ENCODE measurements around the gene HOTAIR. TPM values are rescaled to one million over a fixed set of nuclear protein-coding genes. Genes with fewer than 3 reads are reported as not detected.
A peak's percentile ranks its signal among the peaks of the same experiment; 100 is the strongest.

HOTAIR gene
- total and polyA plus RNA-seq, 2 donors (not counting 3 experiments of a cell fraction or from before 2014, with no cell fraction given) = not detected

DNA sequence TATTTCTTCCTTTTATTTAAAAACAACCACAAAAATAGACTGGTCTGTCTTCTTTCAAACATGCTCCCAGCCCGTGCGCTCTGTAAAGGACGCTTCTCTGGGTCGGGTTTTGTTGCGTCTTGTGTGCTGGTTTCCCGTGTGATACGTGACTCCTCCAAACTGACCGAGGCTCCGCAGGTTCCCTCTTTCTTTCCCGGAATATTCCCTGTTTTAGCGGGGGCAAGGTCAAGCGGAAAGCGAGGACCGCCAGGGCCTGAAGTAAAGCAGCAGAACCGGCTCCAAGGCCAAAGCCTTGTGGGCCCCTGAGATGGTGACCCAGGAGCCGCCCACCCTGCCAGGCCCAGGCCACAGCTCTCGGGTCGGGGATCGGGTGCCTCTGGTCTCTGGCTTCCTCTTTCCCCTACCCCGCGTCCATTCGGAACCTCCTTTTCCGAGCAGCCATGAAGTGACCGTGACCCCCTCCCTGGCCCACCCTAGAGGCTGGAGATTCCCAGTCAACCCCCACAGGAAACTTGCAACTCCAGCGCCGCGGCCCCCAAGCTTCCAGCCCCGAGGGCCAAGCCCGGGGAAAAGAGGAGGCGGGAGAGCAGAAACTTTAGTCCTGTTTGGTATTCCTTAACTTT, 9.3 kb upstream of the HOTAIR start:
- Histone ChIP-seq H3K4me2 (ENCODE audit: insufficient read depth, low read length) (no peak overlapping the region), H3K9me1 (replicated peaks; ENCODE audit: control insufficient read depth, extremely low read depth, insufficient read depth, low read length) (no peaks in the 10 kb centered on the region), H3K36me3 (ENCODE audit: control insufficient read depth in 2 of 2, extremely low read depth in 1 of 2, insufficient read depth in 2 of 2, low read length in 2 of 2) (no peaks in the 10 kb centered on the region), H3K27me3 (ENCODE audit: control insufficient read depth in 2 of 2, insufficient read depth in 2 of 2, low read length in 2 of 2) (peaks cover 87 to 92% of the 10 kb centered on the region in 2 experiments), H3K4me3 (replicated peaks in 1 of 3; ENCODE audit: insufficient read depth in 1 of 3, low read depth in 1 of 3, low read length in 3 of 3) (no peak overlapping the region), H3K27ac (ENCODE audit: insufficient read depth, low read depth, low read length) (no peak overlapping the region), H4K20me1 (replicated peaks; ENCODE audit: control insufficient read depth, extremely low read depth, insufficient read depth, low read length) (no peaks in the 10 kb centered on the region), H2AFZ (ENCODE audit: low read depth, low read length) (no peak overlapping the region), H3K4me1 (ENCODE audit: control insufficient read depth, extremely low read depth, insufficient read depth, low read length) (no peaks in the 10 kb centered on the region), H3K9me3 (replicated peaks; ENCODE audit: control insufficient read depth, insufficient read depth, low read length) (no peaks in the 10 kb centered on the region), H3K9ac (replicated peaks; ENCODE audit: extremely low read depth, insufficient read depth, low read length) (no peak overlapping the region), H3K79me2 (ENCODE audit: control insufficient read depth, insufficient read depth, low read length) (no peaks in the 10 kb centered on the region)
- DNase-seq (ENCODE audit: low read depth, low spot score) = no peak
- CTCF ChIA-PET = interaction anchor here (1.2 to 3.9 kb wide), 12 partner anchors 10 to 375 kb away, joined by 3 to 44 read pairs (median 8); partner anchors contain the start of gene HOXC5
- POLR2A ChIA-PET = no interaction called here
- FAIRE-seq = no peak
- dilution Hi-C loops (cut with MboI; ENCODE audit: extremely low pct_ligation_motif_present, low sequenced_read_pairs) (no loop called here), intact Hi-C loops (cut with micrococcal nuclease) (no loop called here)
- TF ChIP-seq EZH2 (IDR thresholded peaks at IDR 0.05; ENCODE audit: borderline replicate concordance, low read depth, low read length, severe bottlenecking) = peak; percentile 77
- TF ChIP-seq, protein P1, sequence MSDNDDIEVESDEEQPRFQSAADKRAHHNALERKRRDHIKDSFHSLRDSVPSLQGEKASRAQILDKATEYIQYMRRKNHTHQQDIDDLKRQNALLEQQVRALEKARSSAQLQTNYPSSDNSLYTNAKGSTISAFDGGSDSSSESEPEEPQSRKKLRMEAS (IDR thresholded peaks at IDR 0.05; ENCODE audit: insufficient read depth, insufficient read length) = no peak
- no TSS peak for BruUV-seq (replicated peaks)

DNA sequence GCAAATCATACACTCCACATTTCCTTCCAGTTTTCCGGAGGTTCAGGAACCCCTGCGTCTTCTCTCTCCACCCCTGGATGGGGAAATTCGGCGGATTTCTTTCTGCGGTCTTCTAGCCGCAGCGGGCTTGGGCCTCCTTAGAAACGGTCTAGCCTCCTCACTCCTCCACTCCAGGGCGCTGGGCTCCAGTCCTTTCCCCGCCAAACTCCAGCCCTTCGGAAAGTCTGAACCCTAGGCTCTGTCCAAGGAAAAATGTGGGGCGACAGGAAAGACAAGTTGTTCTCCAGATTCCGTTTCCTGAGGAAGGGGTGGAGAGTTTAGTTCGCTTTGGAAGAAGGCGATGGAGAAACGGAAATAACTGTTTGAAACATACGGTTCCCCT, 8.8 kb upstream of the HOTAIR start:
- H3K9me3 ChIP-seq (replicated peaks; ENCODE audit: control insufficient read depth, insufficient read depth, low read length) = no peaks in the 10 kb centered on the region
- TF ChIP-seq MYC (IDR thresholded peaks at IDR 0.05; ENCODE audit: low read depth, low read length) (no peak), EZH2 (IDR thresholded peaks at IDR 0.05; ENCODE audit: borderline replicate concordance, low read depth, low read length, severe bottlenecking) (peak; percentile 78)
- H4K20me1 ChIP-seq (replicated peaks; ENCODE audit: control insufficient read depth, extremely low read depth, insufficient read depth, low read length) = no peaks in the 10 kb centered on the region
- CTCF ChIA-PET = interaction anchor here (3.2 to 3.9 kb wide), 2 partner anchors 218 to 224 kb away, joined by 34 to 44 read pairs; no protein-coding TSS in a partner anchor
- no peak overlapping the region for H3K4me2 ChIP-seq (ENCODE audit: insufficient read depth, low read length)
- H3K36me3 ChIP-seq (ENCODE audit: control insufficient read depth in 2 of 2, extremely low read depth in 1 of 2, insufficient read depth in 2 of 2, low read length in 2 of 2) = no peaks in the 10 kb centered on the region
- FAIRE-seq = no peak
- no TSS peak for BruUV-seq (replicated peaks)
- no peak overlapping the region for H3K9ac ChIP-seq (replicated peaks; ENCODE audit: extremely low read depth, insufficient read depth, low read length)
- no peaks in the 10 kb centered on the region for H3K9me1 ChIP-seq (replicated peaks; ENCODE audit: control insufficient read depth, extremely low read depth, insufficient read depth, low read length)
- H3K27ac ChIP-seq (ENCODE audit: insufficient read depth, low read depth, low read length) = no peak overlapping the region
- intact Hi-C loops (cut with micrococcal nuclease) = no loop called here
- no peaks in the 10 kb centered on the region for H3K79me2 ChIP-seq (ENCODE audit: control insufficient read depth, insufficient read depth, low read length)
- dilution Hi-C loops (cut with MboI; ENCODE audit: extremely low pct_ligation_motif_present, low sequenced_read_pairs) = no loop called here
- DNase-seq (ENCODE audit: low read depth, low spot score) = no peak
- POLR2A ChIA-PET = no interaction called here
- H3K4me3 ChIP-seq (replicated peaks in 1 of 3; ENCODE audit: insufficient read depth in 1 of 3, low read depth in 1 of 3, low read length in 3 of 3) = no peak overlapping the region
- no peaks in the 10 kb centered on the region for H3K4me1 ChIP-seq (ENCODE audit: control insufficient read depth, extremely low read depth, insufficient read depth, low read length)
- H2AFZ ChIP-seq (ENCODE audit: low read depth, low read length) = no peak overlapping the region
- peaks cover 87 to 92% of the 10 kb centered on the region in 2 experiments for H3K27me3 ChIP-seq (ENCODE audit: control insufficient read depth in 2 of 2, insufficient read depth in 2 of 2, low read length in 2 of 2)
